HFF-Myc (cell line): ENCODE results near the gene TNS4.

Source experiments
- DNase-seq: peaks from one replicate; pipeline ENCODE4 v3.0.0-alpha.2; 2011; ENCODE audit warnings: low read depth; ENCODE audit errors: extremely low read depth
- H3K4me3 ChIP-seq: replicated peaks from 2 replicates; pipeline ENCODE4 v1.5.1; 2011; ENCODE audit warnings: low read depth, mild to moderate bottlenecking, control low read depth, low read length
- CTCF ChIP-seq: IDR thresholded peaks from 2 replicates; pipeline ENCODE4 v1.5.1; 2012; ENCODE audit warnings: mild to moderate bottlenecking, low read depth, low read length, control low read depth; ENCODE audit errors: missing control alignments

The TNS4 gene

GRCh38 chr17:40498281-40499084, 2.9 kb downstream of the TNS4 start:
- no peak for TF ChIP-seq CTCF
- DNase-seq = no peak
- no peak overlapping the region for H3K4me3 ChIP-seq

GRCh38 chr17:40497695-40498094, 3.7 kb downstream of the TNS4 start:
- TF ChIP-seq CTCF = no peak
- no peak overlapping the region for H3K4me3 ChIP-seq
- DNase-seq = no peak

- no peak for TF ChIP-seq CTCF
- no peak for DNase-seq
- H3K4me3 ChIP-seq = no peak overlapping the region
Measured at GRCh38 chr17:40496634-40497420, 4.6 kb downstream of the TNS4 start.

GRCh38 chr17:40496170-40496569, 5.3 kb downstream of the TNS4 start:
- no peak for TF ChIP-seq CTCF
- H3K4me3 ChIP-seq = no peak overlapping the region
- DNase-seq = no peak

- TF ChIP-seq CTCF = no peak
- H3K4me3 ChIP-seq = no peak overlapping the region
- DNase-seq = no peak
Measured at GRCh38 chr17:40495140-40495539, 6.3 kb downstream of the TNS4 start.

GRCh38 chr17:40493697-40494096, 7.7 kb downstream of the TNS4 start:
- TF ChIP-seq CTCF = no peak
- no peak for DNase-seq

More at GRCh38 chr17:40493697-40494096, 7.7 kb downstream of the TNS4 start:
- no peak overlapping the region for H3K4me3 ChIP-seq
